ENCODE measurements around the gene TMEM229A.
"Not testable (repeated sequence)": the region's sequence is repeated elsewhere in the genome, so short reads cannot be mapped to it uniquely, and the experiment has no call there.

TMEM229A gene

GRCh38 chr7:124031919-124032318, 948 bp downstream of the TMEM229A start:
- peak; percentile 22 to 24 for DNase-seq

GRCh38 chr7:124031406-124031805, 1.5 kb downstream of the TMEM229A start:
- no peak for DNase-seq

- no peak for DNase-seq
Measured at GRCh38 chr7:124030964-124031363, 1.9 kb downstream of the TMEM229A start.

GRCh38 chr7:124029396-124030188, 3.3 kb downstream of the TMEM229A start:
- DNase-seq, result no peak

- no peak for DNase-seq
Measured at GRCh38 chr7:124027236-124027635, 5.6 kb downstream of the TMEM229A start.

- DNase-seq, result not testable (repeated sequence)
Measured at GRCh38 chr7:124024329-124024728, 8.5 kb downstream of the TMEM229A start.

- DNase-seq, result no peak
Measured at GRCh38 chr7:124022551-124022950, 10.3 kb downstream of the TMEM229A start.

- DNase-seq, result peak in 1 of 2 experiments; percentile 27
Measured at GRCh38 chr7:124020060-124020459, 12.8 kb downstream of the TMEM229A start.

GRCh38 chr7:124013306-124013705, 19.6 kb downstream of the TMEM229A start:
- DNase-seq, result no peak

- DNase-seq, result no peak
Measured at GRCh38 chr7:124012864-124013263, 20.0 kb downstream of the TMEM229A start.

- DNase-seq, result peak; percentile 30 to 65
Measured at GRCh38 chr7:124009321-124009720, 23.5 kb downstream of the TMEM229A start.

GRCh38 chr7:124008296-124008695, 24.6 kb downstream of the TMEM229A start:
- DNase-seq, result not testable (repeated sequence)

- DNase-seq, result no peak
Measured at GRCh38 chr7:123999703-124000102, 33.2 kb downstream of the TMEM229A start.

GRCh38 chr7:123998921-123999320, 33.9 kb downstream of the TMEM229A start:
- DNase-seq, result no peak

- no peak for DNase-seq
Measured at GRCh38 chr7:123996327-123996625, 36.6 kb downstream of the TMEM229A start.

GRCh38 chr7:123995617-123996326, 37.1 kb downstream of the TMEM229A start:
- no peak for DNase-seq

GRCh38 chr7:123994449-123994848, 38.4 kb downstream of the TMEM229A start:
- DNase-seq, result no peak

- DNase-seq, result no peak
Measured at GRCh38 chr7:123993996-123994395, 38.9 kb downstream of the TMEM229A start.

- DNase-seq, result no peak
Measured at GRCh38 chr7:123992913-123993518, 39.9 kb downstream of the TMEM229A start.

- no peak for DNase-seq
Measured at GRCh38 chr7:123987445-123987844, 45.4 kb downstream of the TMEM229A start.
